ENCODE data around the gene RNF213.
"Not testable (repeated sequence)": the region's sequence is repeated elsewhere in the genome, so short reads cannot be mapped to it uniquely, and the experiment has no call there.

The RNF213 gene

GRCh38 chr17:80394629-80395216, 134.1 kb downstream of the RNF213 start:
- DNase-seq (ENCODE audit: low spot score) = no peak

- no peak for DNase-seq (ENCODE audit: low spot score)
Measured at GRCh38 chr17:80395402-80396151, 134.9 kb downstream of the RNF213 start.

- no peak for DNase-seq (ENCODE audit: low spot score)
Measured at GRCh38 chr17:80396157-80397033, 135.7 kb downstream of the RNF213 start.

- DNase-seq (ENCODE audit: low spot score) = no peak
Measured at GRCh38 chr17:80397034-80397387, 136.4 kb downstream of the RNF213 start.

GRCh38 chr17:80397686-80398085, 137.0 kb downstream of the RNF213 start:
- no peak for DNase-seq (ENCODE audit: low spot score)

- DNase-seq (ENCODE audit: low spot score) = not testable (repeated sequence)
Measured at GRCh38 chr17:80401086-80401485, 140.4 kb downstream of the RNF213 start.

- DNase-seq (ENCODE audit: low spot score) = not testable (repeated sequence)
Measured at GRCh38 chr17:80402102-80402501, 141.4 kb downstream of the RNF213 start.

- no peak for DNase-seq (ENCODE audit: low spot score)
Measured at GRCh38 chr17:80402959-80403358, 142.3 kb downstream of the RNF213 start.

GRCh38 chr17:80406146-80406545, 145.5 kb downstream of the RNF213 start:
- no peak for DNase-seq (ENCODE audit: low spot score)

- DNase-seq (ENCODE audit: low spot score) = not testable (repeated sequence)
Measured at GRCh38 chr17:80407917-80408316, 147.3 kb downstream of the RNF213 start.

- no peak for DNase-seq (ENCODE audit: low spot score)
Measured at GRCh38 chr17:80408872-80409271, 148.2 kb downstream of the RNF213 start.

- DNase-seq (ENCODE audit: low spot score) = no peak
Measured at GRCh38 chr17:80409626-80410025, 149.0 kb downstream of the RNF213 start.

GRCh38 chr17:80410441-80411087, 149.9 kb downstream of the RNF213 start:
- DNase-seq (ENCODE audit: low spot score) = not testable (repeated sequence)

GRCh38 chr17:80413771-80414507, 153.3 kb downstream of the RNF213 start:
- no peak for DNase-seq (ENCODE audit: low spot score)

GRCh38 chr17:80414508-80414802, 153.8 kb downstream of the RNF213 start:
- peak; percentile 55 for DNase-seq (ENCODE audit: low spot score)

- DNase-seq (ENCODE audit: low spot score) = peak; percentile 98
Measured at GRCh38 chr17:80414803-80415625, 154.4 kb downstream of the RNF213 start, which contains the start of gene ENDOV. ENDOV (plus strand) TSS chr17:80415167; CDS start chr17:80415195, 28 bp downstream.

- DNase-seq (ENCODE audit: low spot score) = no peak
Measured at GRCh38 chr17:80415626-80416137, 155.0 kb downstream of the RNF213 start.

GRCh38 chr17:80416260-80416939, 155.7 kb downstream of the RNF213 start:
- DNase-seq (ENCODE audit: low spot score) = no peak

- DNase-seq (ENCODE audit: low spot score) = no peak
Measured at GRCh38 chr17:80416940-80417293, 156.3 kb downstream of the RNF213 start.

GRCh38 chr17:80418589-80418988, 157.9 kb downstream of the RNF213 start:
- no peak for DNase-seq (ENCODE audit: low spot score)

Data from ecto neural progenitor cell (in vitro differentiated cells).